T follicular helper cell (primary cell): ENCODE data around the gene MLXIP.

Source experiments
- DNase-seq: peaks from one replicate; pipeline ENCODE4 v3.0.0-alpha.2; 2020; ENCODE audit warnings: low read depth

MLXIP gene

GRCh38 chr12:122126713-122127597 is 48.4 kb downstream of the MLXIP start:
- DNase-seq = no peak

GRCh38 chr12:122127839-122128238 is 49.3 kb downstream of the MLXIP start:
- DNase-seq = no peak

GRCh38 chr12:122128481-122128880 is 49.9 kb downstream of the MLXIP start:
- no peak for DNase-seq

GRCh38 chr12:122129131-122129530 is 50.6 kb downstream of the MLXIP start:
- no peak for DNase-seq

- no peak for DNase-seq
Measured at GRCh38 chr12:122130150-122130549, 51.6 kb downstream of the MLXIP start.

- no peak for DNase-seq
Measured at GRCh38 chr12:122133192-122133950, 54.8 kb downstream of the MLXIP start.

GRCh38 chr12:122135437-122136031 is 57.0 kb downstream of the MLXIP start:
- DNase-seq = no peak

- DNase-seq = no peak
Measured at GRCh38 chr12:122137229-122137628, 58.7 kb downstream of the MLXIP start.

- DNase-seq = no peak
Measured at GRCh38 chr12:122137681-122138080, 59.1 kb downstream of the MLXIP start.

- DNase-seq = no peak
Measured at GRCh38 chr12:122138181-122138580, 59.6 kb downstream of the MLXIP start.

- DNase-seq = no peak
Measured at GRCh38 chr12:122138616-122139015, 60.1 kb downstream of the MLXIP start.

GRCh38 chr12:122139266-122139665 is 60.7 kb downstream of the MLXIP start:
- DNase-seq = no peak

GRCh38 chr12:122139941-122140340 is 61.4 kb downstream of the MLXIP start:
- DNase-seq = no peak

GRCh38 chr12:122140467-122141257 is 62.1 kb downstream of the MLXIP start:
- DNase-seq = no peak

- DNase-seq = no peak
Measured at GRCh38 chr12:122141911-122142725, 63.6 kb downstream of the MLXIP start.

- no peak for DNase-seq
Measured at GRCh38 chr12:122142857-122143256, 64.3 kb downstream of the MLXIP start.

- no peak for DNase-seq
Measured at GRCh38 chr12:122144885-122145284, 66.3 kb downstream of the MLXIP start.

- DNase-seq = no peak
Measured at GRCh38 chr12:122145505-122146330, 67.2 kb downstream of the MLXIP start.

GRCh38 chr12:122147514-122148290 is 69.1 kb downstream of the MLXIP start:
- DNase-seq = no peak
